NCI-H510A treated with DMSO at 0.1 percent for 48 hours (cell line): ENCODE data around the gene ULBP2.
A peak's percentile ranks its signal among the peaks of the same experiment; 100 is the strongest.
"Not testable (repeated sequence)": the region's sequence is repeated elsewhere in the genome, so short reads cannot be mapped to it uniquely, and the experiment has no call there.

ENCODE experiments used
- DNase-seq: peaks from one replicate; lab custom pipeline; 2025; lab: John Stamatoyannopoulos, UW

ULBP2 gene

DNA sequence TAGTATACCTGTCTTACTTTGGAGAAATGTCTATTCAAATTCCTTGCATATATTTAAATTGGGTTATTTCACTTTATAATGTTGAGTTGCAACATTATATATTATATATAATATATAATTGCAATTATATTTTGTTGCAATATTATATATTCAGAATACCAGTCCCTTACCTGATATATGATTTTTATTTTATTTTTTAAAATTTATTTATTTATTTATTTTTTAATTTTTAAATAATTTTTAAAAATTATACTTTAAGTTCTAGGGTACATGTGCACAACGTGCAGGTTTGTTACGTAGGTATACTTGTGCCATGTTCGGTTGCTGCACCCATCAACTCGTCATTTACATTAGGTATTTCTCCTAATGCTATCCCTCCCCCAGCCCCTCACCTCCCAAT, 14.8 kb upstream of the ULBP2 start:
- DNase-seq: not testable (repeated sequence)

DNA sequence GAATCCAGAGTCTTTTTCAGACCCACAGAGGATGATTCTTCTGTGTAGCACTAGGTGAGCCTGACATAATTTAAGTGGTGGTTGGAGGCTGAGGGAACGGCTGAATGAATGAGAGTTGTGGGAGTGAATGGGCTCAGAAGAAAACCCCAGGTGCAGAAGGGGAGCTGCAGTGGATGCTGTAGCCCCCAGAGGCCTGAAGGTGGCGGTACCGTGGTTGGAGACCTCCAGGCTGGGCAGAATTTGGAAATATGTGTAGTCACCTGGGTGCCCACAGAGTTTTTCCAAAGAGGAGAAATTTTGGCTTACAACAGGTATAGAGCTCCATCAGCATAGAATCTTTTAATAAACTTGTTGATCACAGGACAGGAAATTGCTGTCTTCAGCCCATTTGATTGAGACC, 12.4 kb upstream of the ULBP2 start:
- DNase-seq: no peak

DNA sequence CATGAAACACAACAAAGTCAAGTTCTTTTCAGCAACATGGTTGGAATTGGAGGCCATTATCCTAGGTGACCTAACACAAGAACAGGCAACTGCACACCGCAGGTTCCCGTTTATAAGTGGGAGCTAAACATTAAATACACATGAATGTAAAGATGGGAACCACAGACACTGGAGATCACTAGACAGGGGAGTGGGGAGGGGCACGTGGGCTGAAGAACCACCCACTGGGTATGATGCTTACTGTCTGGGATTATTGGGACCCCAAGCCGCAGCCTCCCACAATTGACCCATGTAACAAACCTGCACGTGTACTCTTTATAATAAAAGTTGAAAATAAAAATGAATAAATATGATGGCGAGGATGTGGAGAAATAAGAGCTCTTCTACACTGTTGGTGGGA, 10.3 kb upstream of the ULBP2 start:
- DNase-seq: no peak

DNA sequence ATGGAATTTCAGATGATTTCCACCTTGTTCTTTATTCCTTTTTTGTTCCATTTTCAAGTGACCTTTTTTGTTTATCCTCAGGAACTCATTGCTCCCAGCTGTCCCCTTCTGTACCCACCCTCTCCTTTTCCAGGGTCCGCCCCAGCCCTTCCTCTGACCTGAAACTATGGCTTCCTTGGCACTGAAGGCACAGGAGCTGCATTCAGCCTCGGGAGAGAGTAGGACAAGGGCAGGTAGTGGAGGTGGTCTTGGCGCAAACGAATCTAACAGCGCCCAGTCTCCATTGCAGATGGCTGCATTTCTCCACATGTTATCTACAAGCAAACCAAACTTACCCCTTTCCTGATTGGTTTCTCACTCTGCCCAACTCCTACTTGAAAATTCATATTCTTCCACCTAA, 8.8 kb upstream of the ULBP2 start:
- DNase-seq: no peak

DNA sequence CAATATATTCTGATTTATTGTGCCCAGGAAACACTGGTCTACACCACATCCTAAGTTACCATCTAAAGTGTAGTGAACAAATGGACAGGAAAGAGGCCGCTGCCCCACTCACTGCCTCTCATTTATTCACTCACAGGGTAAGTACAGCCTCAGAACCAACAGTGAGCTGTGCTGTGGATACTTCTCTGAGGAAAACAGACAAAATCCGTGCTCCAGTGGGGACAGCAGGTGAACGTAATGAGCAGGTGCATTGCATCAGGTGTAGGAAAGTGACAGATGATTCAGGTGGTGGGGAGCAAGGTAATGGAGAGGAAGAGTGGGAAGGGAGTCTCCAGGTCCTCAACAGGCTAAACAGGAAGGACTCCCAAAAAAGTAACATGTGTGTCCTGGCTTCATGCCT, 8.4 kb upstream of the ULBP2 start:
- DNase-seq: no peak

DNA sequence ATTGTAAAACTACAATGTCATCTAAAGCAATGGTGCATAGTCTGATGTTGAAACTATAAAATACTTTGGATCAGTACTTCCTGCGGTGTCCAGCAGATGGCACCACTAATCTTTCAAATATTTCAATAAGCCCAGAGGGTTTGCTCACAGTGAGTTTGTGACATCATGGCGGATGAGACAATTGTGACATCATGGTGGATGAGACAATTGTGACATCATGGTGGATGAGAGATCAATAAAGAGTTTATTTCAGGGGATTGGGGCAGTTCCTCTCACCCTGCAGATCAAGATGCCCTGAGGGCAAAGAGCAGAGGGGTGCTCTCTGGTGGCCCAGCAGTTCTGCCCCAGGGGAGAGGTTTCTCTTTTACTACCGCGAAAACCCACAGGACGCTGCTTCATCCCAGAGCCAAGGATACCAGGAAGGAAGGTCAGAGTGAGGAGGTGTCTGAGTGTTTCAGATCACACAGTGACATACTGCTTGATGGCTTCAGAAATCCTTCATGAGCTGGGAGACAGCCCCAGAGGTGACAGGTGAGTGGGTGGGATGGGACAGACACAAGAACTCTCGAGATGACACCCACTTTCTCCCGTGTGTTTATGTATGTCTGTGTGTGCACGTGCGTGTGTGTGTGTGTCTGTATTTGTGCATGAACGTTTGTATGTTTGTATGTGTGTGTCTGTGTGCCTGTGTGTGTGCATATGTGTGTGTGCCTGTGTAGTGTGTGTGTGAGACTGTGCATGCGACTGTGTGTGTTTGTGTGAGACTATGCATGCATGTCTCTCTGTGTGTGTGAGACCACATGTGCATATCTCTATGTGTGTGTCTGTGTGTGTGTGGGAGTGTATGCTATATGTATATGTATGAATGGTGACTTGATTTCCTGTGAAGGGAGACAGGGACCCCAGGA, 7.3 kb upstream of the ULBP2 start:
- peak; percentile 51 for DNase-seq

DNA sequence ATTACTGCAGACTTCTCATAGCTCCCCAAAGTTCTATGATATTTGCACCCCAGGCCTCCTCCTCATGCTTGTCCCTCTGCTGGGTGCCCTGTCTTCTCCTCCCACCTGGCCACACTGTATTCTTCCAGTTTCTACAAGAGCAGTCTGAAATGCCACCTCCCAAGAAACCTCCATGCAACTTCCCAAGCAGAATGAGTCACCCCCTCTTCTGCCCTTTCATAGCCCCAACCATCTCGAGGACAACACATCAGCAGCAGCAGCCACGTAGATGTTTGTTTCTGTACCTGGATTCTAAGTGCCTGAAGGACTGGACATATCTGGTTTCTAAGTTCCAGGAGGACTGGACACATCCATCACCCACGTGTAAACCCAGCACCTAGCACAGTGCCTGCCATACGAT, 6.6 kb upstream of the ULBP2 start:
- DNase-seq: no peak

DNA sequence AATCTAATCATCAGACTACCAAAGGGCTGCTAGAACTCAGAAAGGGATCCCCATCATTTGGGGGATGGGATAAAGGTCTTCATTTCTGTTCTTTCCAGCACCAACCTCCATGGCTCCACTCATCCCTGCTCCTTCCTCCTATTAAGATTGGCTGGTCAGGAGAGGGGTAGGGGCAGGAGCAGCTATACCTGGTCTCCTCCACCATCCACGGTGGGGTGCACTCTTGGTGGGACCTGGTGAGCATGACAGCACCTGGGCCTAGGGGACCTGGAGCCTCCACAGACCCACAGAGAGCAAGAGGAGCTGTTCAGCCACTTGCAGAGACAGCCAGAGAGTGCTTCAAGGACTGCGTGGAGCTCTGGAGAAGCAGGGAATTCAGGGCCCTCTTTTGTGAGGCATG, 6.1 kb upstream of the ULBP2 start:
- no peak for DNase-seq

DNA sequence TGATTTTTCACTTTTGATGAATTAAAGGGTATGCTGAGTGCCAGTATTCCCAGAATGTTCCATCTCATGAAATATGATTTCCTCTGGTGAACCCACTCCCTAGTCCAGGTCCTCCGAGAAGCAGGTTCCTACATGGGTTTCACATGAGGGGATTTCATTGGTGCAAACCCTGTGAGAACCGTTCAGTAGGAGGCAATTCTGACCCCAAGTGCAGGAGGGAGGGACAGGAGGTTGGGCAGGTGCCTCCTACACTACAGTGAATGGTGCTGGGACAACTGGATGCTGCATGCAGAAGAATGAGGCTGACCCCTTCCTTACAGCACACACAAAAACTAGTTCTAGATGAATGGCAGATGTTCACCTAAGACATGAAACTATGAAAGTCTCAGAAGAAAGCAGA, 5.1 kb upstream of the ULBP2 start:
- DNase-seq: no peak

DNA sequence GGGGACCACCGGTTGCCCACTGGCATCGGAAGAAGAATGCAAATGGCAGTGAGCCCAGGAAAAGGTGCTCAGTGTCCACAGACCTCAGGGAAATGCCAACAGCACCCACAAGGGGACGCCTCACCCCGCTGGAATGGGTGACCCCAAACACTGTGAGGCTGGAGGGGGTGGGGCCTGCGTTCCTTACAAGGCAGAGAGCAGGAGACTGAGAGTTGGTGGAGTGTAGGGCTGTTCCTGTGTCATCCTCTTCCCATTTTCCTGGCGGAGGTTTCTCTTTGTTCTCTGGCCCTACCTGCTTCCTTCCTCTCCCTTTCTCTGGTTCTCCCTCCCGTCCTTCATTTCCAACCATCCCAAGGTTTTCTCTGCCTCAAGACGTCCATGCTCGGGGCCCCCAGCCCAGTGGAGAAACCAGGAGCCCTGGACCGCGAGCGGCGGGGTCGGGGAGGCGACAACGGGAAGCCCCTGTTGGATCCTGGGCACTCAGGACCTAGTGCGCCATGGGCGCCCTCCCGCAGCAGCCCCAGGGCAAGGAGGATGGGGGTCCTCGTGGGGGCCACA, 3.7 kb upstream of the ULBP2 start:
- not testable (repeated sequence) for DNase-seq

DNA sequence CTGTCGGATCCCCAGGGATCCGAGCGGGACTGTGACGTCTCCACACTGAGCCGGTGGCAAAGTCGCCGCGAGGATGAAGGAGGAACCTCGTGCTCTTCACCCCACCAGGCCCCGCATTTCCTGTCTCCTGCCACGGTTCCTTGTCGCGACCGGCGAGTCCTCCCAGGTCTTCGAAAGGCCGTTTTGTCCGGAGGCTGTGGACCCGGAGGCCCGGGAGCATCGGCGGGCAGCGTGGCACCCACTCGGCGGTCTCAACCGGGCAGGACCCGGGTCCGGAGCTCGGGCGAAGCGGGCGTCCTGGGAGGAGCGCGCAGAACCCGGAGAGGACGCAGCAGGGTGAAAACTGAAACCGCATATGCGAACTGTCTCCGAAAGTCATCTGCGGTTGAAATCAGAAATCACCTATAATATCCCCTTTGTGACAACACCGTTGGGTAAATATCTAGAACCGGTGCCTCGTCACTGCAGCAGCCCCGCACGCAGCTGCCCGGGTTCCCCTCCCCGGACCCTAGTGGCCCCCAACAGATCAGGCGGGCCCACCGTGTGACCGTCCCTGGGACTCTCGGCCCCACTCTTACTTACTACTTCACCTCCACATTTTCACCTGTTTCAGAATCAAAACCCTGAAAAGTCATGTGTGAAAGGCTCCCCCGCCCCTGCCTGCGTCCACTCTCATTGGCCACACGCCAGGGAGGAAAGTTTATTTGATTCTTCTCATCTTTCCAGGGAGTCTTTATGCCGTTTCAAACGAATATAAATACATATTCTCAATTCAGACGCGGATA, 3.1 kb upstream of the ULBP2 start:
- DNase-seq: peak; percentile 5

DNA sequence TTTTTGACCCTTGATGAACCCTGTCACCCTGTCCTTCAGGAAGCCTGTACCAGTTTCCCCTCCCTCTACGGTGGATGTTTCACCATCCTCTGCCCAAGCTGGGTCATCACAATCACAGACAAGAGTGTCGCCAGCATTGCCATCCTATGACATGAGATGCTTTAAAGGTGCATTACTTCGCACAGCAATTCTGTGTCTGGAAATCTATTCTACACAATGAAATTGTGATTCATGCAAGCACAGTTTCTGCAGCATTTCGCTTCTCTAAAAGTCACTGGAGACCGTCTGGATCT, 2.5 kb upstream of the ULBP2 start:
- no peak for DNase-seq

DNA sequence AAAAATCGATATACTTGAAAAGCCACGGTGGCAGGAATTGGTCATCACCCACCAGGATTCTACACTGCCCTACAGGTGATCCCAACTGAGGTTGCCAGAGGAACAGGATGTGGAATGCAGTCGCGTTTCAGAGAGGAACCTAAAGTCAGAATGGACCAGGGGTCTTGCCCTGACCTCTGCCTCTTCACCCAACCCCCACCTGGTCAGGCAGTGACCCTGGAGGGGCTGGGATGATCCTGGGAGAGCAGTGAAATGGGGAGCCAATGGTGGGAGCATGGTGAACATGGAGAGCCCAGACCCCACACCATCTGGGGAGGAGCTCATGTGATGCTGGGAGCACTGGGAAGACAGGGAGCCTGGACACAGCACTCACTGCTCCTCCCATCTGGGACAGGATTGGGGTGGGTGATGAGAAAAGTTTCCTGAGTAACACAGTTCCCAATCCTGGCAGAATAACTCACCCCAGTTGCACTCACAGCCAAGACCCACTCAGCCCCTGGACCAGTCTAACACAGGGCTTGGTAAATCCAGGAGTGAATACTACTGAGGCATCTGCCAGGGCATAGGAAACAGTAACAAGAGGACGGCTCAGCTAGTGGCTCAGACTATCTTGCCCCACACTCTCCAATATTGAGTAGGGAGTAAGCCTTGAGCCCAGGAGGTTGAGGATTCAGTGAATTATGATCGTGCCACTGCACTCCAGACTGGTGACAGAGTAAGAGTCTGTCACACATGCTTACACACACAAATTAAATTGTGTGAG, 1.7 kb upstream of the ULBP2 start:
- no peak for DNase-seq

DNA sequence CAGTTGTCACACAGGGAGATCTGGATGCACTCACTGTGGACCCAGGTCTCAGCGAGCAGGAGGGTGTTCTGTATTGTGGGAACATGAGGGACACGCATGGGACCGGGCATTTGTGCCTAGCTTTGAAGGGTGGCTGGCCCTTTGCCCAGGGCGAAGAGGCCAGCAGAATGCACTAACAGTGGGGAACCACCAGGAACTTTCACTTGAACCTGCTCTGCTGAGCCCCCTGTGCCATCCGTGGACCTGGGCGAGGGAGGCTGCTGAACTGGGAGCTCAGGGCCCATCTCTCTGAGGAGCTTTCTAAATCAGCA, 1.2 kb upstream of the ULBP2 start:
- no peak for DNase-seq

DNA sequence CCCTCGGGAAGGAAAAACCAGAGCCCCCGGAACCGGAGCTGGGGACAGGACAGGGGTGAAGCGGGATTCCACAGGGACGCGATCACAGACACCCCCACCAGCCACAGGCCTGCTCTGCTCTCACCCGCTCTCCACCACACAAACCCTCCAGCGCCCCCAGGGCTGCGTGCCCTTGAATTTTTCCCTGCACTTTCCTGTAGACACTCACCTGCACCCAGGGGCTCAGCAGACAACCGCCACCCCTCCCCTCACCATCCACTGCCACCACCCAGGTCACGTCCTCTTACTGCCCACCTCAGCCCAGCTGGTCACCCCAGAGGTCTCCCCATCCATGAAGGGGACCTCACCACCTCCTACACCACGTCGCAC, 631 bp downstream of the ULBP2 start:
- no peak for DNase-seq

DNA sequence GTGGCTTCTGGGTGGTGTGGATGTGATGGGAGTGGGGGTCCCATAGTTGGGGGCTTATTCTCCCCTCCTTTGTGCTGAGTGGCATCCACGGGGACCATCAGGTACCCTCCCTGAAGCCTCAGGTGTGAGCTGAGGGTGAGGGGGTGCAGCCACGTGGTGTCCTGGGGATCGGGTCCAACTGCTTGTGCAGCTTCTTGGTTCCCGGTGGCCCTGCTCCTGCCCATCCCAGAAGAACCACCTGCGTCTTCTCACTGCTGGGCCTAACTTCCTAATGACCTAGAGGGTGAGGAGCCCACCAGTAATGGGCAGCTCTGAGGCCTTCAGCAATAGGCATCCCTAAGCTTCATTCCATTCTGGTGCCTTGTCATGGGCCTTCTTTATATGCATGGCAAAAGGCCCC, 1.5 kb downstream of the ULBP2 start:
- DNase-seq: not testable (repeated sequence)

DNA sequence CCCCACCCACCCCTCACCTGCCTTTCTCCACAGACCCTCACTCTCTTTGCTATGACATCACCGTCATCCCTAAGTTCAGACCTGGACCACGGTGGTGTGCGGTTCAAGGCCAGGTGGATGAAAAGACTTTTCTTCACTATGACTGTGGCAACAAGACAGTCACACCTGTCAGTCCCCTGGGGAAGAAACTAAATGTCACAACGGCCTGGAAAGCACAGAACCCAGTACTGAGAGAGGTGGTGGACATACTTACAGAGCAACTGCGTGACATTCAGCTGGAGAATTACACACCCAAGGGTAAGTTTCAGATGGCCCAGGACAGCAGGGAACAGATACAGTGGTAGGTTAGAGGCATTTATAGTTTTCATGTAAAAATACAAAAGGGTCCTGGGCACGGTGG, 3.5 kb downstream of the ULBP2 start:
- DNase-seq: not testable (repeated sequence)

DNA sequence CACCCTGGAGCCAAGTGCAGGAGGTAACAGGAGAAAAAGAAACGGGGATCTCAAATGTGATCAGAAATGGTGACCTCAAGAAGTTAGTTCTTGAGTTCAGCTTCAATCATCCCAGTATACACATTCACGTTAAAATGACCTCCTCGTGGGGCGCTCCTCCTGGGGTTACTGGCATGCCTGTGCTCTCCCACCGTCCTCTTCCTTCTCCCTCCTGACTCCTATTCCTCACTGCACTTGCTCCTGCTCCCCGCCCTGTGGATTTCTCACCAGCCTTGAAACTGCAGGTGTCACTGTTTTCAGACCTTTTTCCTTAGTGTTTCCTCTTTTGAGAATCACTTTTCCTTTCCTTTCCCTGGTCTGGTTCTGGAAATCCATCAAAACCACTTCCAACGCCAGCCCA, 4.8 kb downstream of the ULBP2 start:
- not testable (repeated sequence) for DNase-seq

DNA sequence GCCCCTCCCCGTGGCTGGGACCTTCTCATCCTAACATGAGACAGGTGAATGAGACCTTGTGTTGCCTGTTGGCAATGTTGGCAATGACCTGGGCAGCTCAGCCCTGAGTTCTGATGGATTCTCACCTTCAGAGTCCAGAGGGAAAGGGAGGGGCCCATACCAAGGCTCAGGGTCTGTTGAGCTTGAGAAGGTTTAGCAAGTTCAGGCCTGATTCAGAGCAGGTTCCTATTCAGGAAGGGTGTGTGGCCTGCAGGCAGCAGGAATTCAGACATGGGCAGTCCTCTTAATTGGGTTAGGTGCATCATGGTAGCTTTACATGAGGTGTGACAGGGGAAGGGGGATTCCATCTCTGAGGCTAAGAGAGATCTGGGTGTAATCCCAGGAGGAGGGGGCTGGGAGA, 5.7 kb downstream of the ULBP2 start:
- not testable (repeated sequence) for DNase-seq

DNA sequence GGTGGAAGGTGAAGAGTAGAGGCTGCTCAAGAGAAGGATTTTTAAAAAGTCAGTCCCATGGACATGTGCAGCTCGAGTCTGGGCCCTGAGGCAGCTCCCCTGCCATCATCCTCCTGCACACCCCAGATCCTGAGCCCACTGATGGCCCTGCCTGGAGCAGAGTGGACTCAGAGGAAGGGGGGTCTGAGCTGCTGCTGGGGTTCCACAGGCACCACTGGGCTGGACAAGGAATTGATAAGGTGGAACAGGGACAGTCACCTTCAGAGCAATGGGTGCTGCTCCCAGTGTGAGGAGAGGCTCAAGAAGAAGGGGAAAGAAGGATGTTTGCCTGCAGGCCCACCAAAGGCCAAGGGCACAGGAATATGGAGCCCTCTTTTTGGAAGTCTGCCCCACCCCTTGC, 6.2 kb downstream of the ULBP2 start:
- DNase-seq: no peak

DNA sequence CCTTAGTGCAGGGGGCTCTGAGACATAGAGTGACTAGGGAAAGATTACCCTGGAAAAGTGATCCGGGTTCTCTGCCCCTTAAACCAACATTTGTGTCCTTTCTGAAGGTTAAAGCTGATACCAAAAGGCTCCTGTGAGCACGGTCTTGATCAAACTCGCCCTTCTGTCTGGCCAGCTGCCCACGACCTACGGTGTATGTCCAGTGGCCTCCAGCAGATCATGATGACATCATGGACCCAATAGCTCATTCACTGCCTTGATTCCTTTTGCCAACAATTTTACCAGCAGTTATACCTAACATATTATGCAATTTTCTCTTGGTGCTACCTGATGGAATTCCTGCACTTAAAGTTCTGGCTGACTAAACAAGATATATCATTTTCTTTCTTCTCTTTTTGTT, 6.8 kb downstream of the ULBP2 start:
- DNase-seq: no peak

DNA sequence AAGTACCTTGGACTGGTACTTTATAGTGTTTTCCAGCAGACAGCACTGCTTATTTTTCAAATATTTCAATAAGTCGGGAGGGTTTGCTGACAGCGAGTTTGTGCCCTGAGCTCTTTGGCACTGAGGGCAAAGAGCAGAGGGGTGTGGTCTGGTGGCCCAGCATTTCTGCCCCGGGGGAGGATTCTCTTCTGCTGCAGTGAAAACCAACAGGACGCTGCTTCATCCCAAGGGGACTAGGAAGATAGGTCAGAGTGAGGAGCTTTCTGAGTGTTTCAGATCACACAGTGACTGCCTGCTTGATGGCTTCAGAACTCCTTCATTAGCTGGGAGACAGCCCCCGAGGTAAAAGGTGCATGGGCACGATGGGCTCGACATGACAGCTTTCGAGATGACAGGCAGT, 8.6 kb downstream of the ULBP2 start:
- DNase-seq: no peak

DNA sequence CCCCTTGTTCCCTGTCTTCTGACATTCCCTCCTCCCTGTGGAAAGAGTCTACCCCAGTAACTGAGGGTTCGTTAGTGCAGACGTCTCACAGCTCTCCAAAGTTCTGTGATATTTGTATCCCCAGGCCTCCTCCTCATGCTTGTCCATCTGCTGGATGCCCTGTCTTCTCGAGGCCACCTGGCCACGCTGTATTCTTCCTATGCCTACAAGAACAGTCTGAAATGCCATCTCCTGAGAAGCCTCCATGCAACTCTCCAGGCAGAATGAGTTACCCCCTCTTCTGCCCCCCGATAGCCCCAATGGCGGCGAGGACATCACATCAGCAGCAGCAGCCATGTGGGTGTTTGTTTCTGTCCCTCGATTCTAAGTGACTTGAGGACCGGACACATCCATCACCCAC, 9.3 kb downstream of the ULBP2 start:
- DNase-seq: no peak
